GM19035 (cell line): ENCODE results near the gene EXOC6B.

Experiments
- ATAC-seq: cut with Tn5 transposase; IDR thresholded peaks from one replicate; pipeline ENCODE4 v1.9.1; 2021; ENCODE audit not compliant: unreplicated experiment

EXOC6B gene

DNA sequence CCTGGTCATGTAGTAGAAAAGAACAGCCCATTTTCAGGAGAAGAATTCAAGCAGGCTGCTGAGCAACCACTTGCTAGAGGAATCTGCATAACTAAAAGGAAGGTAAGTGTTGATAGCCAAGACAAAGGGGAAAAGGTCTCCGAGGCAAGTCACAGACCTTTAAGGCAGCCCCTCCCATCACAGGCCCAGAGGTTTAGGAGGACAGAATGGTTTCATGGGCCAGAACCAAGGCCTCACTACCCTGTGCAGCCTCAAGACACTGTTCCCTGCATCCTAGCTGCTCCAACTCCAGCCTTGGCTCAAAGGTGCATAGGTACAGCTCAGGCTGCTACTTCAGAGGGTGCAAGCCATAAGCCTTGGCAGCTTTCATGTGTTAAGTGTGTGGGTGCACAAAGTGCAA lies 439.5 kb downstream of the EXOC6B start:
- ATAC-seq, result no peak

- ATAC-seq, result no peak
Measured at GRCh38 chr2:72378753-72379348, 447.0 kb downstream of the EXOC6B start.

DNA sequence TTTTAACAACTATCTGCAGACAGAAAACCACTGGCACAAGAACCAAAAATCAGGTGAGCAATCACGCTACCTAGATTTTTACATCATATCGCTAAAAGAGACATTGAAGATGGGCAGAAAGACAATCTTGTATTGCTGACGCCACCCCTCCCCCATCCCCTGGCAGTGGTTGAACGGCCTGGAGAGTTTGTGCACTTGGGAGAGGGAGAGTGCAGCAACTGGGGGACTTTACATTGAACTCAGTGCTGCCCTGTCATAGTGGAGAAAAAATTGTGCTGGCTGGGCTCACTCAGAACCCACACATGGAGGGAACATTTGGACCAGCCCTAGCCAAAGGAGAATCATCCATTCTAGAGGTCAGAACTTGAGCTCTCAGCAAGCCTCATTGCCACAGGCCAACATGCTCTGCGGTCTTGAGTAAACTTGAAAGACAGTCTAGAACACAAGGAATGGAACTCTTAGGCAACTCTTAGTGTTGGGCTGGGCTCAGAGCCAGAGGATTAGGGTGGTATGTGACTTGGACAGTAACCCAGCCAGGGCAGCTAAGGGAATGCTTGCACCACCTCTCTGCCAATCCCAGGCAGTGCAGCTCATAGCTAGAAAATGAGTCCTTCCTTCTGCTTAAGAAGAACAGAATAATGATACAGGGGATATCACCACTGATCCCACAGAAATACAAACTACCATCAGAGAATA lies 458.2 kb downstream of the EXOC6B start:
- ATAC-seq, result no peak

DNA sequence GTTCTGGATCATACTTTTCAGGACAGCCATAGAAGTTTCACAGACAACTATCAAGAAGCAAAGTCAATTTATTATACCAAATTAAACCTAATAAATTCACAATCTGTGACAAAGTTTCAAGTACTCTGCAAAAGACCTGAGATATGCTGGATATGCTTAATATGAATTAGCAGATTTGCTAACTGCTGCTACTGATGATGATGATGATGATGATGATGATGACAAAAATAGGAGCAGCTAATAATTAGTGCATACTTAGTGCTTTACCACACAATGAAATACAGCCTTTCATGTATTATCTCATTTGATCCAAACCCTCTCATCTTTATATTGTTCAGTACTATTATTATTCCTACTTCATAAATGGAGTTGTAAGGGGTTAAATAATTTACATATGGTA lies 462.4 kb downstream of the EXOC6B start:
- no peak for ATAC-seq

DNA sequence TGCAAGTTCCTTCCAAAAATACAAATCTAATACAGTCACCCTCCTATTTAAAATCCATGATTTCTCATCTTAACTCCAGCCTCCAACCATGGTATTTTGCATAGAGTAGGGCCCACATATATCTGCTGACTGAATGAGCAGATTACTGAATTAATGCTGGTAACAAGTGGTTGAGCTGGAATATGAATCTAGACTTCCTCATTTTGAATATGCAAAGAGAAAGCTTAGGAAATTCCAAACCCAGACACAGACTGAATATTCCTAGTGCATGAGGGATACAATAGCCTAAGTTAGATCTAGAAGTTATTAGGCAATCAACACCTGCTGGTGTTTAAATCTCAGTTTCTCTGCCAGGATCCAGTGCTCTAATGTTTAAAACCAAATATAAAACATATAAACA lies 463.1 kb downstream of the EXOC6B start:
- no peak for ATAC-seq

- ATAC-seq, result no peak
Measured at GRCh38 chr2:72361521-72361920, 464.3 kb downstream of the EXOC6B start.

DNA sequence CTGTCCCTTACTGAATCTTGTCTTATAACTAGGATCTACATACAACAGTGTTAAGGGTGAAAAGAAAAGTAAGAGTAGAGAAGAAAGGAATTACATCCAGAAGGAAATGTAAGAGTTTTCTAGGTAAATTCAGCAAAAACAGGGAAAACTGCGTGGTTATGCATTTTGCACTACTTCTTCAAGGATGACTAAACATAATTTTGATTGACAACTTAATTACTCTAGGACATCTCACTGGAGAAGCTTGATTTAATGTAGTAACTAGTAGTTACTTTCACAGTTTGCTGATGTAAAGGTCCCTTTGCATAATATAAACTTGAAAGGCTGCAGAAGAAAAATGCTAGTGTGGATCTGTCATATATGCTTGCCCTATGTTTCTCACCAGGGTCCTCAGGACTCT lies 464.8 kb downstream of the EXOC6B start:
- ATAC-seq, result no peak

- no peak for ATAC-seq
Measured at GRCh38 chr2:72350852-72351251, 475.0 kb downstream of the EXOC6B start.

DNA sequence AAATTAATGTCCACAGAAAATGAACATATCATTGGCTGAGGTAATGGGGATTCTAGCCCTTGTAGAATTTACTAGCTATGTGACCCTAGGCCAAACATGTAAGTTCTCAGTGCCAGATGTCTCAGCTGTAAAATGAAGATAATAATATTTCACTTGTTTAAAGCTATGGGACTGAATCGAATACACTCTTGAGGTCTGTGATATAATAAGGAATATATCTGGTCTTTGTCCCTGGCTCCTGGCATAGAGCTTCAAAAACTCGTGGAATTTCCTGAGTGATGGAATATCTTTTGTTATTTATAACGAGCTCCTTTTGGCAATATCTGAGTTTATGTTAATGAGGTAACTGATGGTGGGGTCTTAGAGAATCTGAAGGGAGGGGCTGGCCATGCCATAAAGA lies 476.8 kb downstream of the EXOC6B start:
- ATAC-seq, result no peak

DNA sequence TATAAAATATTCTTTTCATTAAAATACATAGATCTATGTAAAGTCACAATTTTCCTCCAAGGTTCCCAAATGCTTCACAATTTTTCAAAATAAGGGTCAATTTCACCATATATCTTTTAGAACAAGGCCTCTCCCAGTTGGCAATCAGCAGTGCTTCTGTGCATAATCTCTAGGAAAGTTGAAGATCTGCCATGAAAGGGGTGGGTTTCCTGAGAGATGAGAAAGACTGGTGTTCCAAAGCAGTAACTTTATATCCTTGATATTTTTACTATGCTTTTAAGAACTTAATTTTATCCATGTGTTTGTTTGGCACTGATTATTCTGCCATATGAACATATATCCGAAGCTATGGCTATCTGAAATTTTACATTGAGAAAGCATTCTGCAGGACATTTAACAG lies 478.8 kb downstream of the EXOC6B start:
- ATAC-seq, result no peak

DNA sequence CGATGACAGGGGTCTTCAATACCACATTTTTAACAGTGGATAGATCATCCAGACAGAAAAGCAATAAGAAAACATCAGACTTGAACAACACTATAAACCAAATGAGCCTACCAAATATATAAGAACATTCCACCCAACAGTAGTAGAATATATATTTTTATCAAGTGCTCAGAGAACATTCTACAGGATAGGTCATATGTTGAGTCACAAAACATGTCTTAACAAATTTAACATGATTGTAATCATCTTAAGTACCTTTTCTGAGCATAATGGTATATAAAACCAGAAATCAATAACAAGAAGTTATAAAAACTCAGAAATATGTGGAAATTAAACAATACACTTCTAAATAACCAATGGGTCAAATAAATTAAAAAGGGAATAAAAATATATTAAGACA lies 484.2 kb downstream of the EXOC6B start:
- ATAC-seq, result no peak

- no peak for ATAC-seq
Measured at GRCh38 chr2:72340665-72341064, 485.2 kb downstream of the EXOC6B start.

- no peak for ATAC-seq
Measured at GRCh38 chr2:72338076-72338475, 487.8 kb downstream of the EXOC6B start.

- no peak for ATAC-seq
Measured at GRCh38 chr2:72332720-72333119, 493.1 kb downstream of the EXOC6B start.

DNA sequence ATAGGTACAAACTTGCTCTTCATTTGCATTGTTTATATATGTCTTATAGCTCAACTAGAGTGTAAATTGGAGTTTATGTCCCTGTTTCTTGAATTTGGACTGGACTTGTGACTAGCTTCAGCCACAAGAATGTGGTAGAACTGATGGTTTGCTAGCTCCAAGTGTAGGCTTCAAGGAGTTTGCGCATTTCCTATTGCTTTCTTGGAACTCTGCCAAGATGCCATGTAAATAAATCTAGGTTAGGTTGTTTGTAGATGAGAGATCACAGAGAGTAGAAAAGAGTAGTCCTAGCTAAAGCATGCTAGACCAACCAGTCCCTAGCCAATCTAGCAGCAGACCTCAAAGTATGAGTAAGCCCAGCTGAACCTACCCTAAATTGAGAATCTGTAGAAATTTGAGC lies 495.2 kb downstream of the EXOC6B start:
- ATAC-seq, result no peak

- ATAC-seq, result no peak
Measured at GRCh38 chr2:72326759-72327158, 499.1 kb downstream of the EXOC6B start.

- ATAC-seq, result no peak
Measured at GRCh38 chr2:72325592-72326422, 500.0 kb downstream of the EXOC6B start.

DNA sequence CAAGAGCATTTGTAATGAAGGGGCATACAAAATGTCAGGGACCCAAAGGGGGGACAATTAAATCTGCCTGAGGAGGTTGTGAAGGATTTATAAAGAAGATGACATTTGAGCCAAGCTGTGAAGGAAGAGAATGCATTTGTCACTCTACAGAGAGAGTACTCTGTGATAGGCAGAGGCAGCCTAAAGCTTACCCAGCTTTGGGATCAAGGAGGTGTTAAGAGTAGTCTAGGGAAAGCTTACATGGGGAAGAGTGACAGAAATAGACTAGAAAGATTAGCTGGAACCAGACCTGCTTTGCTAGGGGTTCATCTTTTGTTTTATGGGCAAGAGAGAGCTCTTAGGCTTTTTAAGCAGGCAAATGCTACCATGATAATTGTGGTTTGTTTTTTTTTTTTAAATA lies 509.1 kb downstream of the EXOC6B start:
- no peak for ATAC-seq

DNA sequence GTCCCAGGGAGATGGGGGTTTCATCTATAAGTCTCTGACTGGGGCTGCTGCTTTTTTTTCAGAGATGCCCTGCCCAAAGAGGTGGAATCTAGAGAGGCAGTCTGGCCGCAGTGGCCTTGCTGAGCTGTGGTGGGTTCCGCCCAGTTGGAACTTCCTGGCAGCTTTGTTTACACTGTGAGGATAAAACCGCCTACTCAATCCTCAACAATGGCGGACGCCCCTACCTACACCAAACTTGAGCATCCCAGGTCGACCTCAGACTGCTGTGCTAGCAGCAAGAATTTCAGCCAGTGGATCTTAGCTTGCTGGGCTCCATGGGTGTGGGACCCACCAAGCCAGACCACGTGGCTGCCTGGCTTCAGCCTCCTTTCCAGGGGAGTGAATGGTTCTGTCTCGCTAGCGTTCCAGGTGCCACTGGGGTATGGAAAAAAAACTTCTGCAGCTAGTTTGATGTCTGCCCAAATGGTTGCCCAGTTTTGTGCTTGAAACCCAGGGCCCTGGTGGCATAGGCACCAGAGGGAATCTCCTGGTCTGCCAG lies 525.6 kb downstream of the EXOC6B start:
- no peak for ATAC-seq

GRCh38 chr2:72293620-72294019 lies 532.2 kb downstream of the EXOC6B start:
- no peak for ATAC-seq

- ATAC-seq, result no peak
Measured at GRCh38 chr2:72292433-72292832, 533.4 kb downstream of the EXOC6B start.

GRCh38 chr2:72291059-72291458 lies 534.8 kb downstream of the EXOC6B start:
- no peak for ATAC-seq
